Neural crest cell (in vitro differentiated cells): ENCODE data around the gene SSH2. TPM values are rescaled to one million over a fixed set of nuclear protein-coding genes. Genes with fewer than 3 reads are reported as not detected.
A peak's percentile ranks its signal among the peaks of the same experiment; 100 is the strongest.

Experiments
- DNase-seq: peaks from one replicate; pipeline ENCODE4 v3.0.0; 2021; ENCODE audit warnings: low read depth, mixed read lengths, low spot score
- H3K27ac Mint-ChIP-seq: one replicate; pipeline ENCODE4 v1.8.0; 2021; ENCODE audit warnings: mild to moderate bottlenecking, mixed read lengths; ENCODE audit not compliant: unreplicated experiment
- H3K27me3 Mint-ChIP-seq: 2 replicates; pipeline ENCODE4 v1.8.0; 2021; ENCODE audit warnings: low read depth, mild to moderate bottlenecking, mixed read lengths
- H3K36me3 Mint-ChIP-seq: 2 replicates; pipeline ENCODE4 v1.8.0; 2021; ENCODE audit warnings: low read depth, mild to moderate bottlenecking, mixed read lengths
- H3K4me1 Mint-ChIP-seq: 2 replicates; pipeline ENCODE4 v1.8.0; 2021; ENCODE audit warnings: mixed read lengths
- H3K4me3 Mint-ChIP-seq: one replicate; pipeline ENCODE4 v1.8.0; 2021; ENCODE audit warnings: mild to moderate bottlenecking, mixed read lengths
- H3K9me3 Mint-ChIP-seq: 2 replicates; pipeline ENCODE4 v1.8.0; 2021; ENCODE audit warnings: mixed read lengths
- CTCF ChIP-seq: fragments of 200-600 bp; sonication (generic); conservative IDR thresholded peaks from 2 replicates; pipeline ENCODE4 v1.5.0; 2021; ENCODE audit warnings: antibody characterized with exemption, mild to moderate bottlenecking
- total RNA-seq: library from RNA; stranded (reverse); gene quantifications from 2 replicates; pipeline ENCODE4 v1.2.1, GENCODE V29; 2021

The SSH2 gene
- total RNA-seq, 1 donor from 2014 or later: 29.2 TPM

GRCh38 chr17:29616300-29617048, 313.6 kb downstream of the SSH2 start:
- no peak for DNase-seq
- Mint-ChIP-seq H3K27ac (no peak overlapping the region), H3K4me1 (peaks cover 28% of the 10 kb centered on the region), H3K36me3 (no peaks in the 10 kb centered on the region), H3K4me3 (peak overlapping the region; percentile 87), H3K9me3 (no peaks in the 10 kb centered on the region), H3K27me3 (peaks cover 69% of the 10 kb centered on the region)
- TF ChIP-seq CTCF: no peak

- H3K4me1 Mint-ChIP-seq: peaks cover 28% of the 10 kb centered on the region
- no peak overlapping the region for H3K27ac Mint-ChIP-seq
- no peak for TF ChIP-seq CTCF
- H3K9me3 Mint-ChIP-seq: no peaks in the 10 kb centered on the region
- peaks cover 65% of the 10 kb centered on the region for H3K27me3 Mint-ChIP-seq
- peak overlapping the region; percentile 87 for H3K4me3 Mint-ChIP-seq
- peak; percentile 69 for DNase-seq
- H3K36me3 Mint-ChIP-seq: peaks cover 4% of the 10 kb centered on the region
Measured at GRCh38 chr17:29615492-29616299, 314.3 kb downstream of the SSH2 start.

DNA sequence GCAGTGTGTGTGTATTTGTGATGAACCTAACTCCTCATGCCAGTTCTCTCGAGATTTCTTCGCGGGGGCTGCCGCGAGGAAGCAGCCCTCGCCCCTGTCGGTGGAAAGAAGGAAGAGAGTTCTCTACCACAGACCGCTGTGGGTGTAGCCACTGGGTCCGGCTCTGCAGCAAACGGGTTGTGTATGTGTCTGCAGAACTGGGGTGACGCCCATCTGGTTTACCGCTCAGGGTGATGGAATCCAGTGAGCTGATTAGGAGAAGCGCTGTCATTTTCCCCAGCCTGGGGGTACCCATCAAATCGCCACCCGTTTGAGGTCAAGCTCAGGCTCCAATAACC, 315.0 kb downstream of the SSH2 start:
- H3K4me1 Mint-ChIP-seq: peaks cover 28% of the 10 kb centered on the region
- peak overlapping the region; percentile 56 for H3K4me3 Mint-ChIP-seq
- DNase-seq: no peak
- no peak overlapping the region for H3K27ac Mint-ChIP-seq
- peaks cover 59% of the 10 kb centered on the region for H3K27me3 Mint-ChIP-seq
- H3K9me3 Mint-ChIP-seq: no peaks in the 10 kb centered on the region
- H3K36me3 Mint-ChIP-seq: peaks cover 6% of the 10 kb centered on the region
- no peak for TF ChIP-seq CTCF

GRCh38 chr17:29614349-29615047, 315.5 kb downstream of the SSH2 start:
- no peak for DNase-seq
- Mint-ChIP-seq H3K27me3 (peaks cover 53% of the 10 kb centered on the region), H3K9me3 (no peaks in the 10 kb centered on the region), H3K36me3 (peaks cover 7% of the 10 kb centered on the region), H3K27ac (peak overlapping the region; percentile 96), H3K4me1 (peaks cover 28% of the 10 kb centered on the region), H3K4me3 (peak overlapping the region; percentile 56)
- TF ChIP-seq CTCF: no peak

- Mint-ChIP-seq H3K4me1 (peaks cover 28% of the 10 kb centered on the region), H3K27ac (no peak overlapping the region), H3K9me3 (no peaks in the 10 kb centered on the region), H3K27me3 (peaks cover 47% of the 10 kb centered on the region), H3K36me3 (peaks cover 8% of the 10 kb centered on the region), H3K4me3 (peak overlapping the region; percentile 54)
- no peak for DNase-seq
- no peak for TF ChIP-seq CTCF
Measured at GRCh38 chr17:29613856-29614255, 316.2 kb downstream of the SSH2 start.
